HEK293 (cell line): Measurements from ENCODE around the gene DPH7.

Experiments
- CTCF ChIP-seq: fragments of 450-650 bp; formaldehyde crosslinking; IDR thresholded peaks from 2 replicates; pipeline ENCODE4 v1.5.1; 2016; ENCODE audit warnings: missing biosample characterization, missing genetic modification characterization
- REST ChIP-seq: fragments of 450-650 bp; formaldehyde crosslinking; IDR thresholded peaks from 2 replicates; pipeline ENCODE4 v1.5.1; 2016; ENCODE audit warnings: missing biosample characterization, missing genetic modification characterization
- YY1 ChIP-seq: fragments of 450-650 bp; formaldehyde crosslinking; IDR thresholded peaks from 2 replicates; pipeline ENCODE4 v1.5.1; 2018; ENCODE audit warnings: missing biosample characterization, missing genetic modification characterization

GRCh38 chr9:137511758-137512463 is 66.8 kb downstream of the DPH7 start:
- TF ChIP-seq CTCF (tag by site-specific recombination) (no peak), YY1 (no peak), REST (tag by site-specific recombination) (no peak)
